NCI-H82 treated with DMSO at 0.1 percent for 48 hours (cell line): ENCODE results near the gene VSIR.
A peak's percentile ranks its signal among the peaks of the same experiment; 100 is the strongest.

ENCODE experiments used
- DNase-seq: peaks from one replicate; lab custom pipeline; 2025; ENCODE audit not compliant: unreplicated experiment; lab: John Stamatoyannopoulos, UW

VSIR gene

DNA sequence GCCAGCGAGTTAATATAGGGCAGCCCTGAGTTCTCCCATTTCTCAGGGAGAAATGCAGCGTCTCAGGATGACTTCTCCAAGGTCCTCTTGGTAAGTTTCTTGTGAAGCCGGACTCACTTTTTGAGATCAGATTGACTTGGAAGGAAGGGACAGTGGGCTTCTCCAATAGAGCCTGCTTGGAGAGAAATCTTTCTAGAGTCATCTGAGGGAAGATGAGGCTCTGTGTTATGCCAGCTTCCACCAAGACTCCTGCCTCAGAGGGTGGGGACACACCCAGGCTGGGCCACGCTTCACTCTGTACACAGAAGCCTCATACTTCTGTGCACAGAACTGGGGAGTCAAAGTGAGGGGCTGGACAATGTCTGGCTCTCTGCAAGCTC, 59.3 kb downstream of the VSIR start:
- no peak for DNase-seq

DNA sequence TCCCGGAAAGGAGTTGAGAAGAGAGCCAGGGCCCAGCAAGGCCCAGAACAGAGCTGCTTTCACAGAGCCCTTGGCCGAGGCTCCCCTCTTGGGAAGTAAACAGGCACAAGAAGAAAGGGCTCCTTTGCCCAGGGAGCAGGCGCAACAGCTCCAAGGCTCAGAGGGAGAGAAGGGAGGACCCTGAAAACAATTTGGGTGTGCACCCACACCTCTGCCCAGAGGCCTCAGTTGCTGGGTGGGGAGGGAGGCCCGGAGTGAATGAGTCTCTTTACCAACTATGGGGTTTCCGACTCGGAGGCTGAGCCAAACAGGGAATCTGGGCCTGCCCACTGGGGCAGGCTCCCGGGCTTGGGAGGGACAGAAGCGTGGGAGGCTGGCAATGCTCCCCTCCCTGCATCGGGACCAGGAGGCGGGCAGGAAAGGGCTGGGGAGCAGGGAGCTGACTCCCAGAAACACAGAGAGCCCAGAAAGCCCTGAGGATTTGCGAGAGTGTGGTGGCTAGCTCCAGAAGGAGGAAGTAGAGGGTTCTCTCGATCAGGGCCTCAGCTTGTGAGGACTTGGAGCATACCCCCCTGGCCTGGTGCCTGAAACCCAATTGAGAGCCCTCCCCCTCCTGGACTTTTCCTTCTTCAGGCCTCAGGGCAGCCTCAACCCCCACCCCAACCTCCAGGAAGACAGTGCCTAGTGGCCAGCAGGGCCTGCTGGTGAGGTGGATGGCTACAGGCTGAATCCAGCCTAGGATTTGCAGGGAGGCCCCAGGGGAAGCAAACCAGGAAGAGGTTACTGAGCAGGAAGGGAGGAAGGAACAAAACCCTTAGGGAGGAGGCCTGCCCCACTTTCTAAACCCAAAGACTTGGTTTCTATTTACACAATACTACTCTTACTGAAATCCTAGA, 59.9 kb downstream of the VSIR start:
- DNase-seq = no peak

DNA sequence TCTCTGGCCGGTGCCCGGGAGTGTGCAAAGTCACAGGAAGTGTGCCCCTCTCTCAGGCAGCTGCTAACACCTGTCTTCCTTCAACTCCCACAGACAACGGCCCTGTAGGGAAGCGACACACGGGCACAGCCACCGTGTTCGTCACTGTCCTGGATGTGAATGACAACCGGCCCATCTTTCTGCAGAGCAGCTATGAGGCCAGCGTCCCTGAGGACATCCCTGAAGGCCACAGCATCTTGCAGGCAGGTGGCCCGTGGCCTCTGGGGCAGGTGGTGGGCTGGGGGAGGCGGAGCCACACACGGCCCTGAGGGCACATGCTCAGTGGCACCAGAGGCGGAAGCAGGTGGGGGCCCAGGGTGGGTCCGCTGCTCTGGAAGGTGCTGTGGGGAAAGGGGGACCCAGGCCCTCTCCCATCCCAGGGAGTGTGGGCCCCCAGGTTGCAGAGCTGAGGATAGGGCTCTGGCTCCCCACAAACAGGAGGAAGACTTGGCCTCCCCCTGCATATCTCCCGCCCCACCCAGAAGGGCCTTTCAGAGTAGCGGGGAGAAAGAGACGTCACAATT, 60.7 kb downstream of the VSIR start:
- DNase-seq = no peak

DNA sequence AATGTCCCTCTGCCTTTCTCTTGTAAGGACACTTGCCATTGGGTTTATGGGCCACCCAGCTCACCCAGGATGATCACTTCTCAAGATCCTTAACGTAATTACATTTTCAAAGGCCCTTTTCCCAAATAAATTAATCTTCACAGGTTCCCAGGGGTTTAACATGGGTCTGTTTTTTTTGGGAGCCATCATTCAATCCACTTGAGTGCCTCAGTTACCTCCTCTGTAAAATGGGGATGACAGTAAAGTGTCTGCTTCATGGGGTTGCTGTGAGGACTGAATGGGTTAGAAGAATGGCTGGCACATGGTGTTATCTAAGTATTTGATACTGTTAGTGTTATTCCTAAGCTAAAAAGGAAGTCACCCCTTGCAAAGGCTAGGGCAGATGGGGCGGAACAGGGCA, 61.1 kb downstream of the VSIR start:
- DNase-seq = no peak

DNA sequence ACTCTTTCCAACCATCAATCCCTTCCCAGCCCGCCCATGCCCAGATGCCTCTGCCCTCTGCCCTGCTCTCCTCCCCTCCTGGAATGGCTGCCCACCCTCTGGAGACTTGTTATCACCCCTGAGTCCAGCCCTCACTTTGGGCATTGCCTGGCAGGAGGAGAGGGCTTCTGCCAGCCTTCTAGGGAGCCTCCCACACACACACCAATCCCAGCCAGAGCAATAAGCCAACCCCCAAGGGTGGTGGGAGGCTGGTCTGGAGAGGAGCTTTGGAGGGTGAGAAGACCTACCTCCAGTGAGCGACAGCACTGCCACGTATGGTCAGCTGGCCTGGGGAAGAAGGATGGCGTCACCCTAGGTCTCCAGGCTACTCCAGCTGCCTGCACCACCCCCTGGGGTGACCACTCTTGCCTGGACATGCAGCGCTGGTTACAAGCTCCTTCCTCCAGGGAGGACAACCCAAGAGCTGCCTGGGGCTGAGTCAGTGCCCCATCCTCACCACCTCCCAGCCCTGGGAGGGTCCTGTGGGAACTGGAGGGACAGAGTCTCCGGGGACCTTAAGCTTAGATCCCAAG, 62.2 kb downstream of the VSIR start:
- DNase-seq = no peak

DNA sequence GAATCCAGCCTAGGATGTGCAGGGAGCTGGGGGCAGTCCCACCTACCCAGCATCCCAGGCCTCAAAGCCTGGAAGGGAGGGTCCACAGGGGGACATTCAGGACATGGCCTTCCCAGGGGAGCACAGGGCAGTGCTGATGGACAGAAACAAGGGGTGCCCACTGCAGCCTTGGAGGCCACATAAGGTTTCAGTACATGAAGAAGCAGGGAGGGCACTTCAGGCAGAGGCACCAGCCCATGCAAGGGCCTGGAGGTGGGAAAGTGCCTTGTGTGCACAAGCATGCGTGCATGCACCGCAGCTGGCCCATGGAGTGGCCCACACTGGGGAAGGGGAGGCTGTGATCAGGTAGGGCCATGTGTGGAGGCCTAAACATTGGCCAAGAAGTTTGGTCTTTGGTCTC, 62.8 kb downstream of the VSIR start:
- no peak for DNase-seq

DNA sequence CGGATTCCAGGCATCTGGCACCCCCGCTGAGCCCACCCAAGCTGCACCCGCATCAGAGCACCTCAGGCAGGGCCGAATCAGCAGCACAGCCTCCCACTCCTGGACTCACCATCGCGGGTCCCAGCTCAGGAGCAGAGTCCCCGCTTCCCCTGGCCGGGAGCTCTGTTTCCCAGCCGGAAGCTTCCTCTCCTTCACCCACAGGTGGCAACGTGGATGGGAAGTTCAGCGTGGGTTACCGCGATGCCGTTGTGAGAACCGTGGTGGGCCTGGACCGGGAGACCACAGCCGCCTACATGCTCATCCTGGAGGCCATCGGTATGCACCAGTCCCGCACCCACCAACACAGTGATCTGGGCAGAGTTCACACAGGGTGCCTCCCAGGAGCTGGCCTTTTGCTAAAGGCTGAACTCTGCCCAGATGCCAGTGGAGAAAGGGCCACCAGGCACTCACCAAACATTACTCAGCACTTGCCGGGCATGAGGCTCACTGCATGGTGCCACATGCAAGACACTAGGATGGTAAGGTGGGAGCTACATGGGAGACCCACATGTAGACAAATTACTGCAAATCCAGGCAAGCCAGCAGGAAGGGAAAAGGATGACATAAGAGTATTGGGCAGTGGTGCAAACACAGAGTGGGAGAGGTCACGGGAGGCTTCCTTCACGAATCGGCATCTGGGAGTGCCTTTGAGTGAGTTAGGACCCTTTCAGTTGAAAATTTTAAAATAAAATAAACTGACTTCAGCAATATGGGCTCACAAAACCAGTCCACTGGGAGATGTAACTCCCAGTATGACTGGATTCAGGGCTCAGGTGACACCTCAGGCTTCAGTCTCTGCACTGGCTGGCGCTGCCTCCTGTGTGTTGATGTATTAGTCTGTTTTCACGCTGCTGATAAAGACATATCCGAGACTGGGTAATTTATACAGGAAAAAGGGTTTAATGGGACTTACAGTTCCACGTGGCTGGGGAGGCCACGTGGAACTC, 64.1 kb downstream of the VSIR start:
- DNase-seq = no peak

DNA sequence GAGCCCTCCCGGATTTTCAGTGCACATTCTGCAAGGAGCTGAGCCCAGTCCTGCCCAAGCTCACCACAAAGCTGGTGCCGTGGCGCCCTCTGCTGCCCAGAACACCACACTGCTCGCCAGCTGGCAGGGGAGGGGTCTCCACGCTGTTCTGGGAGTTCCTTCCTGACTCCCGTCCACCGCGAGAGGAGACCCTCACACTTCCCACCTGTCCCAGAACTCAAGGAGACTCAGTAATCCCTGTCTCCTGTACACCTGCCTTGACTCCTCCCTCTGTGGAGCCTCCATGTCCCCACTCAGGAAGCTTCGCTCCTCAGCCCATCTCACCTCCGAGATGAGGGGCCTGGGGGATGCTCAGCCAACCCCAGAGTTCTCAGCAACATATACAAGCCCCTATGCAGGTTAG, 65.0 kb downstream of the VSIR start:
- no peak for DNase-seq

DNA sequence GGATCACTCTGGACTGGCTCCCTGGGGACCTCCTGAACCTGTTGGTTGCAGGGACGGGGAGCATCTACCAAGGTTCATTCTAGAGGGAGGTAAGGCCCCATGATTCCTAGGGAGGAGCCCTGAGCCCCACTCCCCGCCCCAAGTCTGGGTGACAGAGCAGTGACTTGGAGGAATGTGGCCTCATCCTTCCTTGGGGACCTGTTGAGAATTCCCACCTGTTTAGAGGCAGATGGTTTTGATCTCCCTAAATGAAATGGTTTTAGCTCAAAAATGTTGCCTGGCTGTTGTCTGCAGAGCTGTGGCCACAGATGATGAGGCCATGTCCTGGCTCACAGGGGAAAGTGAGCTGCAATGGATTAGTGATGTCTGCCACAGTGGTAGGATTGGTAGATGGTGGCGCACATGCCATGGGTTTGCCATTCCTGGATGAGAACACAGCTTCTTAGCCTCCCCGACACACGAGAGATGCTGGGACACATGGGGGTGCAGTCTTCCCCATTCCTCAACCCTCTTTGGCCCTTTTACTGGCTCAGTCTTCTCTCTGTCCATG, 66.0 kb downstream of the VSIR start:
- DNase-seq = no peak

DNA sequence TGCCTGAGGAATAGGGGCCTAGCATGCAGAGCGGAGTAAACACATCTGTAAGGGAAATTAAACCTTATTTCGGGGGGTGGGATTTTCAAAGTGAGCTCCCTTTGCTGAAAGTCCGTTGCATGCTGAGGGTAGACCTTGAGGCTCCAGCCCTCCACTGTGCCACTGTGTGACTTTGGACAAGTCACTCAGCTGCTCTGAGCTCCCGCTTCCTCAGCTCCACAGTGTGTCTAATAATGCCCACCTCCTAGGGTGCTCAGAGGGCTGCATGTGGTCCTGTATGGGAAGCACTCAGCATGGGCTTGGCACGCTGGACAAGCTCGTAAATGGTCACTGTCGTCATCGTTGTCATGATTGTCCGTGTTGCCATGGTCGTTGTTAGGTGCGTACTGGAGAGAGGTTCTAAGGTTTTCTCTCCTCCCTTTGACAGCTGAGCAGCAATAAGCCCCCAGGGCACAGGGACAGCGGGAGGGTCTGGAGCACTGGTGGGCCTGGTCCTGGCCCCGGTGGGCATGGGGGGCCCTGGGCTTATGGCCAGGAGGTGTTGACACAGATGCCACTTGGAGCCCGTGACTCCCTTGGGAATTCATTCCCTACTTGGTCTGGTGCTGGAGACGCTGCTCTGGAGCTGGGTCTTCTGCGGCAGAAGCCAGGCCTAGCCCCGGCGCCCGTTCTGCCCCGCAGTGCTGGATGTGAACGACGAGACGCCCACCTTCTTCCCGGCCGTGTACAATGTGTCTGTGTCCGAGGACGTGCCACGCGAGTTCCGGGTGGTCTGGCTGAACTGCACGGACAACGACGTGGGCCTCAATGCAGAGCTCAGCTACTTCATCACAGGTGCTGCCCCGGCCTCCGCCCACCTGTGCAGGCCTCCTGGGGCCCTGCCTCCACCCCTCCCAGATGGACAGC, 66.9 kb downstream of the VSIR start:
- DNase-seq = no peak

DNA sequence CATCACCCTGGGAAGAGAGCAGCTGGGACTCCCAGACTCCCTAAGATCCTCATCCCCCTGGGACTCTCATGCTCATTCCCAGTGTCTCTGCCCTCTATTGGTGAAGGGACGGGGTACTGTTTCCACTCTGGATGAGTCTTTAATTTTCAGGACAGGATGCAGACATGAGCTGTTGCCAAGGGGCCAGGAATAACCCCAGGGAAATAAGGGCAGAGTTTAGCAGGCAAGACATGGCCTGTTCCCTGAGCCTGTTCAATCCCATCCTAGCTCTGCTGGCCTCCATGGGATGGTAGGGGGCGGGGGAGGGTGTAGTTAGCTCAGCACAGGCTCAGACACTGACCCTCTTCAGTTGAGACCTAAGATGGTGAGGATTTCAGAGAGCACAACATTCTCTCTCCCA, 67.7 kb downstream of the VSIR start:
- no peak for DNase-seq

DNA sequence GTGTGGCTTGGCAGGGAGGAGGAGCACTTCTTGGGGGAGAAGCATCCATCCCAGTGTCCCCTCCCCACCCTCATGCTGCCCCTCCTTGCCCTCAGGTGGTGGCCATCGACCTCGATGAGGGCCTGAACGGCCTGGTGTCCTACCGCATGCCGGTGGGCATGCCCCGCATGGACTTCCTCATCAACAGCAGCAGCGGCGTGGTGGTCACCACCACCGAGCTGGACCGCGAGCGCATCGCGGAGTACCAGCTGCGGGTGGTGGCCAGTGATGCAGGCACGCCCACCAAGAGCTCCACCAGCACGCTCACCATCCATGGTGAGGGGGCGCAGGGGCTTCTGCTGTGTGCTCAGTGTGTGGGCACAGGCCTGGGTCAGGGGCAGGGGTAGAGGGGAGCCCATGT, 68.5 kb downstream of the VSIR start:
- no peak for DNase-seq

DNA sequence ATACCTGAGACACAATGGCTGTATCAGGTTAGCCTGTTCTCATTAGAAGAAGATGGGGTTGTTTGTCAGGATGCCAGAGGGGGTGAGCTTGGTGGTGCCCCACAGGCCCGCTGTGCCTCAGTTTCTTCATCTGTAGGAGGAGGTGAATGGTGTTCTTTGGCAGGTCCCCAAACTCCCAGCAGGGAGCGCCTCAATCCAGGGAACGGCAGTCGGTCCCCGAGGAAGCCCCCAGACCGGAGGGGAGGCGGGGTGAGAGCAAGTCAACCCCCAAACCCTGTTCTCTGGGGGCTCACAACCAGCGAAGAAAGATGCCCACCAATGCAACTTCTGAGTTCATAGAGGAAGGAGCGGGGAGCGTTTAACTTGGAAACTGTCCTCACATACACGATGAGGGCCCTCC, 69.7 kb downstream of the VSIR start:
- DNase-seq = no peak

DNA sequence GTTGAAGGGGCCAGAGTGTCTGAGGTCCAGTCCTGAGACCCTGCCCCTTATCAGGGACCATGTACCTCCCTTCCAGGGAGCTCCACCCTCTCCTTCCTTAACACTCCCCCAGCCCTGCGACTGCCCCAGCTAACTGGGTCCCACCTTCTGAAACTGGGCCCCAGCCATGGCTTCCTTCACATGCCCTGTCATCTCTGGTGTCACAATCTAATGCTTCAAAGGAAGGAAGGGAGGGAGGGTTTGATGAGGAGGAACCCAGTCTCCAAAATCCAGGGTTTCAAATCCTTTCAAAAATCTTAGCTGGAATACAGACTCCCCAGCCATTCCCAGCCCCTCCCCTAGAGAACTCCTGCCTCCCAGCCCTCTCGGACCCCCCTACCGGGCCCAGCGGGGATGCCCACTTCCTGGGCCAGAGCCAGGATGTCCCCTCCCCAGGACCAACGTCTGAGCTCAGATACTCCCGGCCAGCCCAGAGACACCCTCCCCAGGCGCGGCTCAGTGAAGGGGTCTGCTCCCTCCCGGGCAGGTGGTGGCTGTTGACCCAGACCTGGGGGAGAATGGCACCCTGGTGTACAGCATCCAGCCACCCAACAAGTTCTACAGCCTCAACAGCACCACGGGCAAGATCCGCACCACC, 71.7 kb downstream of the VSIR start:
- no peak for DNase-seq

DNA sequence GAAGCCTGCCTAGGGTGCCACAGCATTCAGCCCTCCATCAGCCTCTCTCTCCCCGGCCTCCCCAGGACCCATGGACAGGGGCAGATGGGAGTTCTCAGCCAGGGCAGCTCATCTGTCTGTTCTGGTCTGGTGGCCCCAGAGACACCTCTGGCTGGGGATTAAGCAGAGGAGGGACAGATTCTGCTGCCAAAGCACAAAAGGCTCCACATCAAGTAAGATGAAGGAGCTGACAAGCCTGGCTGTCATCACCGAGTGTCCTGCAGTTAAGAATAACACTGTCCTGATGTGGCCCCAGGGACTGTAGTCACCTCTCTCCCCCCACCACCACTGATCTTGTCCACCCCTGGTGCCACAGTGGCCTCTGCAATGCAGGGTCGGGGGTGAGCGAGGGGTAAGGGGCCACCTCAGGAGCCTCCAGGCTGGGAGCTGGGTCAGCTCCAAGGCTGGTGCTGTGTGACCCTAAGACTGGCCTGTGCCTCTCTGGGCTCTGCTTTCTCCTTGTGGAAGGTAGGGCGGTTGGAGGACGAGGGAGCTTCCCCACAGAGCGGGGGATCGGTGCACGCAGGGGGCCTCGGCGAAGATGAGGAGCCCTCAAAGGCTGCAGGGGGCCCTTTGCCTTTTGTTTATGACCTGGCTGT, 72.5 kb downstream of the VSIR start:
- peak; percentile 3 for DNase-seq

DNA sequence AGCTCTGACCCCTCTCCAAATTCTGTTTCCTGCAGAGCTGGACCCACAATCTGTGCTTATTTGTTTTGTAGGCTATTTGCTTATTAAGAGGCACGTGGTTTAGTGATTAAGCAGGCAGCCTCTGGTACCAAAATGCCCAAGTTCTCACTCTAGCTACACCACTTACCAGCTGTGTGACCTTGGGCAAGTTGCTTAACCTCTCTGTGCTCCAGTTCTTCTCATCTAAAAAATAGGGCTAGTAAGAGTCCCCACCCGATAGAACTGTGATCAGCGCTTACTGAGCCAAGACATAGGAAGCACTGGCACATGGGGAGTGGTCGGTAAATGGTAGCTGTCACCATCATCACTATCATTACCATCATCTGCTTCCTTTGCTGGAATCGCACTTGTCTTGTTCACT, 74.6 kb downstream of the VSIR start:
- no peak for DNase-seq

DNA sequence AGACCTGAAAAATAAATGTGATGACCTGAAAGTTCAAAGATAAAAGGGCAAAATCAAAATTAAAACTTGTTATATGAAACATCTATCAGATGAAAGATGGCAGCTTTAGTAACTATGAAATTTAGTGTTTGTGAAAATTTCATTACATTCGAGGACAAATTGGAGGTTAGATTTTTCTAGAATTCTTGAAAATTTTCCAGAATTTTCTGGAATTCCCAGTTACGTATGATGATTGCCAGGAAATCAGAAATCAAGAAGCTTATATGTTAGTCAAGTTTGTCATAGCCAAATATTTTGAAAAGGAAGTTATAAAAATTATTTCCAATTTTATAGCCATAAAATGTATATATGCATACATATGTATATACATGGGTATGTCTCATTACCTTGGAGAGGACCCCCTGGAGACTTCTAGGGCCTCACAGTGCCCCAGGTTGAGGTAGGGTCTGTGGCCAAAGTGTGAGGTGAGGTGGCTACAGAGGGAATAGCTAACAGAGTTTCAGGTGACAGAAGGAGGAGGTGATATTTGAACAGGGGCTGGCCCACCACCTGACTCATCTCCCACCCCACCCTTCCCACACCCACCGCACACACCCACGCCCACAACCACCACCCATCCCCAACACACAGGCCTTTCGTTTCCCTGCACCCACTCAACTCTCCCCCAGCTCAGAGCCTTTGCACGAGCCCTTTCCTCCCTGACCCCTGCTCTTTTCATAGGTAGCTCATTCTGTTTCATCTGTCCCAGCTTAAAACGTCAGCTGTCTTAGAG, 75.2 kb downstream of the VSIR start:
- no peak for DNase-seq
